NB4 (cell line): Measurements from ENCODE around the gene FBXL17.

Source experiments
- DNase-seq: peaks from one replicate; pipeline ENCODE4 v3.0.0; 2010; ENCODE audit warnings: low read depth
- H3K4me3 ChIP-seq: one replicate; pipeline ENCODE4 v1.5.1; 2011; ENCODE audit warnings: mild to moderate bottlenecking, low read depth, low read length, moderate library complexity
- CTCF ChIP-seq: IDR thresholded peaks from one replicate; pipeline ENCODE4 v1.5.1; 2012; ENCODE audit warnings: low read depth, low read length
- MAX ChIP-seq: IDR thresholded peaks from 2 replicates; pipeline ENCODE4 v1.6.1; 2011; ENCODE audit warnings: low read depth, low read length
- MYC ChIP-seq: IDR thresholded peaks from 2 replicates; pipeline ENCODE4 v1.6.1; 2011; ENCODE audit warnings: low read depth, low read length
- POLR2A ChIP-seq: IDR thresholded peaks from 2 replicates; pipeline ENCODE4 v1.6.1; 2011; ENCODE audit warnings: mild to moderate bottlenecking; ENCODE audit not compliant: insufficient read length; ENCODE audit errors: extremely low read depth

FBXL17 gene

GRCh38 chr5:108222011-108222410, 159.9 kb downstream of the FBXL17 start:
- no peak for DNase-seq
- no peak overlapping the region for H3K4me3 ChIP-seq
- no peak for TF ChIP-seq MAX
- TF ChIP-seq POLR2A, result no peak
- no peak for TF ChIP-seq MYC

- no peak overlapping the region for H3K4me3 ChIP-seq
- TF ChIP-seq MAX (no peak), CTCF (no peak), MYC (no peak), POLR2A (no peak)
- DNase-seq, result no peak
Observed at GRCh38 chr5:108220834-108221233, 161.1 kb downstream of the FBXL17 start.

- no peak for TF ChIP-seq POLR2A
- no peak for TF ChIP-seq MAX
- no peak for TF ChIP-seq CTCF
- TF ChIP-seq MYC, result no peak
- no peak for DNase-seq
- H3K4me3 ChIP-seq, result no peak overlapping the region
Observed at GRCh38 chr5:108216890-108217289, 165.0 kb downstream of the FBXL17 start.

- TF ChIP-seq POLR2A (no peak), CTCF (no peak), MAX (no peak), MYC (no peak)
- H3K4me3 ChIP-seq, result no peak overlapping the region
- DNase-seq, result no peak
Observed at GRCh38 chr5:108214857-108215256, 167.0 kb downstream of the FBXL17 start.

GRCh38 chr5:108212775-108213346, 169.0 kb downstream of the FBXL17 start:
- DNase-seq, result no peak

More at GRCh38 chr5:108212775-108213346, 169.0 kb downstream of the FBXL17 start:
- H3K4me3 ChIP-seq, result no peak overlapping the region
- no peak for TF ChIP-seq POLR2A
- TF ChIP-seq MYC, result no peak
- TF ChIP-seq CTCF, result no peak
- no peak for TF ChIP-seq MAX
